Liver (tissue), 9 donors: ENCODE results near the gene TRIM72. TPM values are rescaled to one million over a fixed set of nuclear protein-coding genes. Genes with fewer than 3 reads are reported as not detected.

Experiments
- DNase-seq: peaks from one replicate; pipeline ENCODE4 v3.0.0-alpha.2; 2017; ENCODE audit warnings: low spot score
- H3K27ac ChIP-seq, 2 donors: one replicate each; pipeline ENCODE4 v1.7.0; 2013; ENCODE audit warnings: inconsistent platforms in 2 of 2, low read length in 2 of 2, control low read depth in 1 of 2, low read depth in 1 of 2, mild to moderate bottlenecking in 1 of 2
- H3K27me3 ChIP-seq, 4 donors: one replicate each; pipeline versions ENCODE4 v1.6.1 to v1.7.0; 2013; ENCODE audit warnings: low read length in 3 of 4, inconsistent platforms in 1 of 4, mild to moderate bottlenecking in 1 of 4, moderate library complexity in 1 of 4; ENCODE audit not compliant: control insufficient read depth in 4 of 4, insufficient read depth in 4 of 4
- H3K36me3 ChIP-seq, 4 donors: one replicate each; pipeline versions ENCODE4 v1.6.1 to v1.7.0; 2013; ENCODE audit warnings: low read length in 3 of 4, mild to moderate bottlenecking in 3 of 4, low read depth in 1 of 4, moderate library complexity in 1 of 4; ENCODE audit not compliant: control insufficient read depth in 4 of 4, insufficient read depth in 3 of 4
- H3K4me1 ChIP-seq, 4 donors: one replicate each; pipeline versions ENCODE4 v1.6.1 to v1.7.0; 2013; ENCODE audit warnings: low read length in 3 of 4, mild to moderate bottlenecking in 3 of 4, moderate library complexity in 1 of 4; ENCODE audit not compliant: control insufficient read depth in 4 of 4, insufficient read depth in 4 of 4
- H3K4me3 ChIP-seq, 3 donors: one replicate each; pipeline versions ENCODE4 v1.6.1 to v1.7.0; 2013; ENCODE audit warnings: low read length in 3 of 3, control low read depth in 1 of 3, low read depth in 1 of 3, mild to moderate bottlenecking in 1 of 3
- H3K9ac ChIP-seq, 2 donors: one replicate each; pipeline ENCODE4 v1.7.0; 2013; ENCODE audit warnings: low read length in 2 of 2, mild to moderate bottlenecking in 2 of 2, moderate library complexity in 2 of 2, control low read depth in 1 of 2, low read depth in 1 of 2
- H3K9me3 ChIP-seq, 4 donors: one replicate each; pipeline versions ENCODE4 v1.6.1 to v1.7.0; 2013; ENCODE audit warnings: low read length in 3 of 4; ENCODE audit not compliant: control insufficient read depth in 4 of 4
- HNF4A ChIP-seq, 2 donors: conservative IDR thresholded peaks; 2 replicates each; pipeline ENCODE4 v1.6.1; 2016; ENCODE audit warnings: antibody characterized with exemption in 2 of 2, mild to moderate bottlenecking in 2 of 2
- WGBS: extraction: QIAGEN DNeasy Blood & Tissue Kit; methylation state at CpG from one replicate; pipeline ENCODE4 v1.1.7; 2013; 5-methylcytosine and 5-hydroxymethylcytosine counted together
- polyA plus RNA-seq, 2 donors: library from polyadenylated mRNA; stranded (reverse) in 1 of 2; unstranded in 1 of 2; fragments of 200-250 nt in 1 of 2; fragments of >200 nt in 1 of 2; fragmentation: Nextera tagmentation in 1 of 2; extraction: Ambion mirVana in 1 of 2; gene quantifications; one replicate each; pipeline versions ENCODE4 v1.2.1 to v1.2.3, GENCODE V29; 2013 to 2015
- total RNA-seq, 2 donors: library from RNA; depleted of rRNA; stranded (reverse); fragments of >200 nt; gene quantifications; one replicate each; pipeline ENCODE4 v1.2.3, GENCODE V29; 2014
- TF ChIP-seq, protein P1 (sequence below): IDR thresholded peaks from 2 replicates; pipeline ENCODE4 v1.6.1; 2016; ENCODE audit warnings: antibody characterized with exemption
- TF ChIP-seq, protein P2 (sequence below): IDR thresholded peaks from 2 replicates; pipeline ENCODE4 v1.6.1; 2016; ENCODE audit warnings: antibody characterized with exemption, mild to moderate bottlenecking
- TF ChIP-seq, protein P3 (sequence below): fragments of 150-350 bp; IDR thresholded peaks from 2 replicates; pipeline ENCODE4 v1.5.1; 2017; ENCODE audit warnings: improper control_type of control experiment, low read depth, low read length; ENCODE audit not compliant: missing input control
- donor health status: healthy.
- donor health status: healthy.
- donor health status: healthy.
- donor health status: healthy.
- donor health status: healthy.

TRIM72 gene
- total and polyA plus RNA-seq, 4 donors: under 0.01 to 0.10 (median 0.02) TPM; not detected in 1

DNA sequence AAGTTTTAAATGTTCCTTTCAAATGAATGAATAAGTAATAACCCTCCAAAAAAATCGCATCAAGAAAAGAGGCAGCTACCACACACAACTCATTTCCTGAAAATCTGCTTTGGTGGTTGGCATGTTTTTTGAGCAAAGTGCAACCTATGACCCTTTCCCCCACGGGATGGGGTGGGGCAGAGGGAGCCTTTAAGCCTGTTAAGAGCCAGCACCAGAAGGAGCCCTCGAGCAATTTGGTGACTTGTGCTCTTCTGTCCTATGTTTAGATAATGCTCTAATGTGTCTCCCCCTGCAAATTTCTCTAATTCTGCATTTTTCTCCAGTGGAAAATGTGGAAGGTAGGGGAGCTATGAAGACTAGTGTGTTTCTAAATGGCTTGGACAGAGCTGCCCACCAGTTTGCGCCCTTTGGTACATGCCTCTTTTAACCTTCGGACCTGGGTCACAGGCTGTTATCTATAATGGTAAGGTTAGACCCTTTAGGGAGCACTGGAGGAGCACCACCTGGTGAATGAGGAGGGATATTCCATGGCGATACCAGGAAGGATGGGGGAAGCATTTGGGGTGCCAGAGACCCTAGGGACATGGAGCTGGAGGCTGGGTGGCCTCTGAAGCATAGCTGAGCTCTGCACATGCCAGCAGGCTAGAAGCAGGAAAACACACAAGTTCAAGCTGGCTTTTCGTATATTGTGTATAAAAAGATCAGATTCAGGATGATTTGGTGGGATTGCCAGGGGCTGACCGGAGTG lies 12.9 kb upstream of the TRIM72 start:
- H3K9me3 ChIP-seq: no peaks in the 10 kb centered on the region
- H3K9ac ChIP-seq: no peak overlapping the region
- peaks cover 0 to 5% (median 4%) of the 10 kb centered on the region in 4 donors for H3K36me3 ChIP-seq
- TF ChIP-seq HNF4A (conservative IDR thresholded peaks at IDR 0.05): peak in 1 of 2 donors; percentile 52
- TF ChIP-seq, protein P1, sequence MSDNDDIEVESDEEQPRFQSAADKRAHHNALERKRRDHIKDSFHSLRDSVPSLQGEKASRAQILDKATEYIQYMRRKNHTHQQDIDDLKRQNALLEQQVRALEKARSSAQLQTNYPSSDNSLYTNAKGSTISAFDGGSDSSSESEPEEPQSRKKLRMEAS: no peak
- 56% methylated on average over 8 of the region's 8 CpGs for WGBS
- DNase-seq: no peak
- peaks cover 0 to 24% (median 13%) of the 10 kb centered on the region in 4 donors for H3K4me1 ChIP-seq
- H3K4me3 ChIP-seq: peak overlapping the region in 1 of 3 donors; percentile 57
- no peak overlapping the region for H3K27ac ChIP-seq
- no peaks in the 10 kb centered on the region for H3K27me3 ChIP-seq

DNA sequence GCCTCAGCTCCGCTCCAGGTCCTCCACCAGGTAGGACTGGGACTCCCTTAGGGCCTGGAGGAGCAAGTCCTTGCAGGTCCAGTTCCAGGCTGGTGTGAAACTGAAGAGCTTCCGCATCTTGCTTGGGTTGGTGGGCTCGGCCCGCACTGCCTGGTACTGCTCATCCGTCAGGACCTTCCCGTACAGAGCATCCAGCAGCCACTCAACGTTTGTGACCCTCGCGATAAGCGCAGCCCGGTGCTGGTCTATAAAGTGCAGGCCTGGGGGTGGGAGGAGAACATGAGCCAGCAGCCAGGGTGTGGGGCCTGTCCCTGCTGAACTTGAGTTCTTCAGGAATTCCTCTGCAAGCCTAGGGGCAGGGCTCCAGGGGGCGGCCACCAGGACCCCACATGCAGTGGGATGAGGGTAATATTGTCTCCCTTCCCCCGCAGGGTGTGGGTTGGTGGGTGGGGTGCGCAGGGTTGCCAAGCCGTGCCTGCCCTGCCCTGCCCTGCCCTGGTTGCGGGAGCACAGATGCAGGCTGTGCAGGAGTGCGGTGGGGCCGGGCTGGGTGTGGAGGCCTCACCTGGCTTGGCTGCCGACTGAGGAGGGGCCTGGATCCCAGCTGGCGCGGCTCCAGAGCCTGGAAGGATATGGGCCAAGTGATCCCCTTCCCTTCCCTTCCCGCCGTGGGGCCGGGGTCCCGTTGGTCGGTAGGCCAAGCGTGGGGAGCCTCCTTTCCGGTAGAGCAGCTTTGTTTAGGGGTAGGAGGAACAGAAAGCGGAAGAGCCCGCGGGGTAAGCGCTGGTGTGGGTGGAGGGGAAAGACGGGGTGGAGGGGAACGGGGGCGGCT lies 12.1 kb upstream of the TRIM72 start:
- Histone ChIP-seq H3K9me3 (no peaks in the 10 kb centered on the region), H3K9ac (no peak overlapping the region), H3K27me3 (no peaks in the 10 kb centered on the region), H3K4me1 (peaks cover 0 to 24% (median 13%) of the 10 kb centered on the region in 4 donors), H3K27ac (peak overlapping the region in 1 of 2 donors; percentile 36), H3K4me3 (peak overlapping the region; percentile 57 to 69 (median 67)), H3K36me3 (peaks cover 0 to 1% (median 0%) of the 10 kb centered on the region in 4 donors)
- 25% methylated on average over 35 of the region's 35 CpGs for WGBS
- TF ChIP-seq, protein P1: no peak
- DNase-seq: no peak

DNA sequence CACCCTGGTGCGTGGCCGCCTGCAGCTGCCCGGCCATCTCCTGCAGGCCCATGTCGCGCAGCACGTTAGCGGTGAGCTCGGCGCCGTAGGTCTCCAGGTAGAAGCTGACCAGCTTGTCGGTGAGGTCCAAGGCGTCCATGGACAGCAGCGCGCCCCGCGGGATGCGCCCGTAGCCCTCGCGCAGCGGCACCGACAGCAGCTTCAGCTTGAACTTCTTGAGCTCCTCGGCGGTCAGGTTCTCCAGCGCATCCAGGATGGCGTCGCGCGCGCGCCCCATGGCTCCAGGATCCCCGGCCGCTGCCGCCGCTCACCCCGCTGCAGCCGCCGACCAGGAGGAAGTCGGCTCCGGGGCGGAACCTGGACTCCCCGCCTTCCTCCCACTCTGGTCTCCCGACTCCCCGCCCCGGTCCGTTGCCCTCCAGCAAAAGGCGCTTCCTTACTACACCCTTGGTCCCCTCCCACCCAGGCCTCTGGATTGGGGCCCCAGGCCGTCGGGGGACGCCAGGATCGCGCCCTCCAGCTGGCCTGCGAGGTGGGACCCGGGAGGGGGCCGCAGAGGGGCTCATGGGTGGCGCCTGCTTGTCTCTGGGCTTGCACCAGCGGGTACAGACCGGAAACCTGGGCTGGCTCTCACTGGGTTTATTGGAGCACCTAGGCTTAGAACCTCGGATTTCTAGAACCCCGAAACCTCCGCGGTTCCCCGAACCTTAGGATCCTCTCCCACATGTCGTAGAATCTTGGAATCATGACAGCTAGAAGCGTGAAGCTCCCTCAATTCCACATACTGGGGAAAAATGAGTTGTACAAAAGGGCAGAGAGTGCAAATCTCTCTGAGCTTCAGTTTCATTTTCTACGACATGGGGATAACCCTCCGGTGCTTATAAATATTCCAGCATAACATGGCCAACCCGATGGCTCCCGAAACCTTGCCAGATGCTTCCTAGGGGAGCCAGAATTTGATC lies 11.2 kb upstream of the TRIM72 start, which contains the start of gene PYCARD:
Gene PYCARD (minus strand): TSS at position 347 of the 962 bp plus-strand sequence. CDS start 70 bp downstream, at position 277.
- Histone ChIP-seq H3K27me3 (no peaks in the 10 kb centered on the region), H3K36me3 (no peaks in the 10 kb centered on the region), H3K27ac (peak within 1 kb of the TSS; percentile 36 to 63), H3K4me3 (peak within 1 kb of the TSS; percentile 57 to 69 (median 67)), H3K9ac (peak within 1 kb of the TSS in 1 of 2 donors; percentile 18), H3K9me3 (no peaks in the 10 kb centered on the region), H3K4me1 (peaks cover 0 to 24% (median 13%) of the 10 kb centered on the region in 4 donors)
- 11% methylated on average over 69 of the region's 69 CpGs for WGBS
- TF ChIP-seq, protein P2, sequence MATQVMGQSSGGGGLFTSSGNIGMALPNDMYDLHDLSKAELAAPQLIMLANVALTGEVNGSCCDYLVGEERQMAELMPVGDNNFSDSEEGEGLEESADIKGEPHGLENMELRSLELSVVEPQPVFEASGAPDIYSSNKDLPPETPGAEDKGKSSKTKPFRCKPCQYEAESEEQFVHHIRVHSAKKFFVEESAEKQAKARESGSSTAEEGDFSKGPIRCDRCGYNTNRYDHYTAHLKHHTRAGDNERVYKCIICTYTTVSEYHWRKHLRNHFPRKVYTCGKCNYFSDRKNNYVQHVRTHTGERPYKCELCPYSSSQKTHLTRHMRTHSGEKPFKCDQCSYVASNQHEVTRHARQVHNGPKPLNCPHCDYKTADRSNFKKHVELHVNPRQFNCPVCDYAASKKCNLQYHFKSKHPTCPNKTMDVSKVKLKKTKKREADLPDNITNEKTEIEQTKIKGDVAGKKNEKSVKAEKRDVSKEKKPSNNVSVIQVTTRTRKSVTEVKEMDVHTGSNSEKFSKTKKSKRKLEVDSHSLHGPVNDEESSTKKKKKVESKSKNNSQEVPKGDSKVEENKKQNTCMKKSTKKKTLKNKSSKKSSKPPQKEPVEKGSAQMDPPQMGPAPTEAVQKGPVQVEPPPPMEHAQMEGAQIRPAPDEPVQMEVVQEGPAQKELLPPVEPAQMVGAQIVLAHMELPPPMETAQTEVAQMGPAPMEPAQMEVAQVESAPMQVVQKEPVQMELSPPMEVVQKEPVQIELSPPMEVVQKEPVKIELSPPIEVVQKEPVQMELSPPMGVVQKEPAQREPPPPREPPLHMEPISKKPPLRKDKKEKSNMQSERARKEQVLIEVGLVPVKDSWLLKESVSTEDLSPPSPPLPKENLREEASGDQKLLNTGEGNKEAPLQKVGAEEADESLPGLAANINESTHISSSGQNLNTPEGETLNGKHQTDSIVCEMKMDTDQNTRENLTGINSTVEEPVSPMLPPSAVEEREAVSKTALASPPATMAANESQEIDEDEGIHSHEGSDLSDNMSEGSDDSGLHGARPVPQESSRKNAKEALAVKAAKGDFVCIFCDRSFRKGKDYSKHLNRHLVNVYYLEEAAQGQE: no peak
- TF ChIP-seq, protein P3, sequence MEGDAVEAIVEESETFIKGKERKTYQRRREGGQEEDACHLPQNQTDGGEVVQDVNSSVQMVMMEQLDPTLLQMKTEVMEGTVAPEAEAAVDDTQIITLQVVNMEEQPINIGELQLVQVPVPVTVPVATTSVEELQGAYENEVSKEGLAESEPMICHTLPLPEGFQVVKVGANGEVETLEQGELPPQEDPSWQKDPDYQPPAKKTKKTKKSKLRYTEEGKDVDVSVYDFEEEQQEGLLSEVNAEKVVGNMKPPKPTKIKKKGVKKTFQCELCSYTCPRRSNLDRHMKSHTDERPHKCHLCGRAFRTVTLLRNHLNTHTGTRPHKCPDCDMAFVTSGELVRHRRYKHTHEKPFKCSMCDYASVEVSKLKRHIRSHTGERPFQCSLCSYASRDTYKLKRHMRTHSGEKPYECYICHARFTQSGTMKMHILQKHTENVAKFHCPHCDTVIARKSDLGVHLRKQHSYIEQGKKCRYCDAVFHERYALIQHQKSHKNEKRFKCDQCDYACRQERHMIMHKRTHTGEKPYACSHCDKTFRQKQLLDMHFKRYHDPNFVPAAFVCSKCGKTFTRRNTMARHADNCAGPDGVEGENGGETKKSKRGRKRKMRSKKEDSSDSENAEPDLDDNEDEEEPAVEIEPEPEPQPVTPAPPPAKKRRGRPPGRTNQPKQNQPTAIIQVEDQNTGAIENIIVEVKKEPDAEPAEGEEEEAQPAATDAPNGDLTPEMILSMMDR: no peak
- no peak for DNase-seq
